ENCODE results near the gene MFNG. TPM values are rescaled to one million over a fixed set of nuclear protein-coding genes. Genes with fewer than 3 reads are reported as not detected.

The MFNG gene
- total RNA-seq, 2 experiments from 2014 or later, result 101 to 106 TPM

GRCh38 chr22:37462983-37463382 is 23.2 kb downstream of the MFNG start:
- H3K9me3 Mint-ChIP-seq, result no peaks in the 10 kb centered on the region
- intact Hi-C loops (cut with micrococcal nuclease), result no loop called here
- no peaks in the 10 kb centered on the region for H3K27me3 Mint-ChIP-seq
- CTCF ChIA-PET, result no interaction called here
- POLR2A ChIA-PET, result no interaction called here
- H3K4me3 Mint-ChIP-seq, result no peak overlapping the region
- peak; percentile 22 for DNase-seq
- peaks cover 9% of the 10 kb centered on the region for H3K4me1 Mint-ChIP-seq (ENCODE audit: low read depth)
- H3K36me3 Mint-ChIP-seq, result peaks cover 17% of the 10 kb centered on the region
- H3K27ac Mint-ChIP-seq, result no peak overlapping the region

GRCh38 chr22:37462436-37462835 is 23.7 kb downstream of the MFNG start:
- H3K4me3 Mint-ChIP-seq, result no peak overlapping the region
- no peaks in the 10 kb centered on the region for H3K27me3 Mint-ChIP-seq
- POLR2A ChIA-PET, result no interaction called here
- H3K36me3 Mint-ChIP-seq, result peaks cover 17% of the 10 kb centered on the region
- H3K9me3 Mint-ChIP-seq, result no peaks in the 10 kb centered on the region
- CTCF ChIA-PET, result no interaction called here
- DNase-seq, result no peak
- intact Hi-C loops (cut with micrococcal nuclease), result no loop called here
- H3K4me1 Mint-ChIP-seq (ENCODE audit: low read depth), result peaks cover 9% of the 10 kb centered on the region
- no peak overlapping the region for H3K27ac Mint-ChIP-seq

- DNase-seq, result no peak
- ChIA-PET POLR2A (no interaction called here), CTCF (no interaction called here)
- H3K4me1 Mint-ChIP-seq (ENCODE audit: low read depth), result peaks cover 9% of the 10 kb centered on the region
- no peak overlapping the region for H3K4me3 Mint-ChIP-seq
- H3K27ac Mint-ChIP-seq, result no peak overlapping the region
- no peaks in the 10 kb centered on the region for H3K27me3 Mint-ChIP-seq
- intact Hi-C loops (cut with micrococcal nuclease), result no loop called here
- H3K9me3 Mint-ChIP-seq, result no peaks in the 10 kb centered on the region
- H3K36me3 Mint-ChIP-seq, result peaks cover 17% of the 10 kb centered on the region
Measured at GRCh38 chr22:37461961-37462360, 24.2 kb downstream of the MFNG start.

GRCh38 chr22:37460684-37461083 is 25.5 kb downstream of the MFNG start:
- Mint-ChIP-seq H3K9me3 (no peaks in the 10 kb centered on the region), H3K27ac (no peak overlapping the region), H3K27me3 (no peaks in the 10 kb centered on the region), H3K36me3 (peaks cover 15% of the 10 kb centered on the region), H3K4me1 (ENCODE audit: low read depth) (peaks cover 9% of the 10 kb centered on the region), H3K4me3 (no peak overlapping the region)
- ChIA-PET CTCF (interaction anchor here (0.7 kb wide), 2 partner anchors 14 to 37 kb away, joined by 4 to 6 read pairs; no protein-coding TSS in a partner anchor), POLR2A (interaction anchor here (0.7 kb wide), 1 partner anchor 174 kb away, joined by 3 read pairs; no protein-coding TSS in a partner anchor)
- DNase-seq, result no peak
- intact Hi-C loops (cut with micrococcal nuclease), result no loop called here

GRCh38 chr22:37459206-37459605 is 27.0 kb downstream of the MFNG start:
- Mint-ChIP-seq H3K27me3 (no peaks in the 10 kb centered on the region), H3K27ac (no peak overlapping the region), H3K9me3 (no peaks in the 10 kb centered on the region), H3K4me3 (no peak overlapping the region), H3K4me1 (ENCODE audit: low read depth) (peaks cover 3% of the 10 kb centered on the region), H3K36me3 (peaks cover 10% of the 10 kb centered on the region)
- DNase-seq, result no peak
- POLR2A ChIA-PET, result no interaction called here
- CTCF ChIA-PET, result interaction anchor here (0.7 to 7.1 kb wide), 16 partner anchors 13 to 209 kb away, joined by 3 to 102 read pairs (median 10); no protein-coding TSS in a partner anchor
- intact Hi-C loops (cut with micrococcal nuclease), result no loop called here

- intact Hi-C loops (cut with micrococcal nuclease), result loop anchor here (1.0 kb wide), 2 partner anchors 140 to 190 kb away; no protein-coding TSS in a partner anchor
- ChIA-PET CTCF (interaction anchor here (0.6 to 7.1 kb wide), 27 partner anchors 13 to 370 kb away, joined by 3 to 102 read pairs (median 4); partner anchors contain the start of genes CDC42EP1 and RAC2), POLR2A (interaction anchor here (1.1 kb wide), 1 partner anchor 142 kb away, joined by 3 read pairs; no protein-coding TSS in a partner anchor)
- Mint-ChIP-seq H3K9me3 (no peaks in the 10 kb centered on the region), H3K27me3 (no peaks in the 10 kb centered on the region), H3K4me1 (ENCODE audit: low read depth) (no peaks in the 10 kb centered on the region), H3K36me3 (peaks cover 10% of the 10 kb centered on the region), H3K4me3 (no peak overlapping the region), H3K27ac (no peak overlapping the region)
- peak; percentile 89 for DNase-seq
Measured at GRCh38 chr22:37457093-37457893, 28.9 kb downstream of the MFNG start.

- Mint-ChIP-seq H3K4me1 (ENCODE audit: low read depth) (no peaks in the 10 kb centered on the region), H3K27ac (no peak overlapping the region), H3K4me3 (no peak overlapping the region), H3K27me3 (no peaks in the 10 kb centered on the region), H3K9me3 (no peaks in the 10 kb centered on the region), H3K36me3 (peaks cover 9% of the 10 kb centered on the region)
- intact Hi-C loops (cut with micrococcal nuclease), result no loop called here
- DNase-seq, result no peak
- POLR2A ChIA-PET, result interaction anchor here (1.1 kb wide), 1 partner anchor 141 kb away, joined by 3 read pairs; no protein-coding TSS in a partner anchor
- CTCF ChIA-PET, result interaction anchor here (0.7 to 7.1 kb wide), 15 partner anchors 14 to 257 kb away, joined by 3 to 102 read pairs (median 5); partner anchors contain the start of gene RAC2
Measured at GRCh38 chr22:37456346-37456745, 29.8 kb downstream of the MFNG start.

- no peaks in the 10 kb centered on the region for H3K27me3 Mint-ChIP-seq
- no peak for DNase-seq
- H3K4me1 Mint-ChIP-seq (ENCODE audit: low read depth), result no peaks in the 10 kb centered on the region
- ChIA-PET CTCF (interaction anchor here (0.7 to 7.1 kb wide), 13 partner anchors 14 to 211 kb away, joined by 3 to 102 read pairs (median 7); partner anchors contain the start of gene RAC2), POLR2A (interaction anchor here (1.1 kb wide), 1 partner anchor 141 kb away, joined by 3 read pairs; no protein-coding TSS in a partner anchor)
- no peak overlapping the region for H3K27ac Mint-ChIP-seq
- H3K9me3 Mint-ChIP-seq, result no peaks in the 10 kb centered on the region
- no peak overlapping the region for H3K4me3 Mint-ChIP-seq
- intact Hi-C loops (cut with micrococcal nuclease), result no loop called here
- H3K36me3 Mint-ChIP-seq, result peaks cover 9% of the 10 kb centered on the region
Measured at GRCh38 chr22:37455896-37456295, 30.3 kb downstream of the MFNG start.

GRCh38 chr22:37454857-37455686 is 31.1 kb downstream of the MFNG start:
- Mint-ChIP-seq H3K9me3 (no peaks in the 10 kb centered on the region), H3K27me3 (no peaks in the 10 kb centered on the region), H3K4me3 (no peak overlapping the region), H3K4me1 (ENCODE audit: low read depth) (peaks cover 4% of the 10 kb centered on the region), H3K27ac (no peak overlapping the region), H3K36me3 (peaks cover 7% of the 10 kb centered on the region)
- DNase-seq, result no peak
- ChIA-PET POLR2A (no interaction called here), CTCF (interaction anchor here (0.7 to 7.1 kb wide), 9 partner anchors 17 to 194 kb away, joined by 3 to 102 read pairs (median 23); no protein-coding TSS in a partner anchor)
- intact Hi-C loops (cut with micrococcal nuclease), result no loop called here

- ChIA-PET POLR2A (no interaction called here), CTCF (interaction anchor here (7.1 kb wide), 1 partner anchor 137 kb away, joined by 102 read pairs; no protein-coding TSS in a partner anchor)
- DNase-seq, result no peak
- Mint-ChIP-seq H3K27ac (no peak overlapping the region), H3K27me3 (no peaks in the 10 kb centered on the region), H3K4me3 (no peak overlapping the region), H3K36me3 (peaks cover 1% of the 10 kb centered on the region), H3K4me1 (ENCODE audit: low read depth) (peaks cover 5% of the 10 kb centered on the region), H3K9me3 (no peaks in the 10 kb centered on the region)
- intact Hi-C loops (cut with micrococcal nuclease), result no loop called here
Measured at GRCh38 chr22:37453696-37454095, 32.5 kb downstream of the MFNG start.

GRCh38 chr22:37451218-37451617 is 35.0 kb downstream of the MFNG start:
- Mint-ChIP-seq H3K36me3 (no peaks in the 10 kb centered on the region), H3K9me3 (no peaks in the 10 kb centered on the region), H3K4me1 (ENCODE audit: low read depth) (peaks cover 5% of the 10 kb centered on the region), H3K27ac (no peak overlapping the region), H3K27me3 (no peaks in the 10 kb centered on the region), H3K4me3 (no peak overlapping the region)
- CTCF ChIA-PET, result interaction anchor here (1.4 to 2.3 kb wide), 2 partner anchors 134 to 191 kb away, joined by 5 to 8 read pairs; no protein-coding TSS in a partner anchor
- POLR2A ChIA-PET, result no interaction called here
- intact Hi-C loops (cut with micrococcal nuclease), result no loop called here
- no peak for DNase-seq
